Epithelial cell of proximal tubule (primary cell): ENCODE results near the gene SNX2. TPM values are rescaled to one million over a fixed set of nuclear protein-coding genes. Genes with fewer than 3 reads are reported as not detected.

ENCODE experiments used
- DNase-seq: peaks from one replicate; pipeline ENCODE4 v3.0.0-alpha.2; 2011; ENCODE audit warnings: low read depth
- H3K4me3 ChIP-seq: 2 replicates; pipeline ENCODE4 v1.5.1; 2011; ENCODE audit warnings: low read depth, mild to moderate bottlenecking, low read length
- total RNA-seq: library from RNA; depleted of rRNA; stranded (reverse); fragments of >200 nt; gene quantifications from 2 replicates; pipeline ENCODE4 v1.2.3, GENCODE V29; 2015
- TF ChIP-seq, protein P1 (sequence below): conservative IDR thresholded peaks from 2 replicates; pipeline ENCODE4 v1.5.1; 2012; ENCODE audit warnings: low read depth, mild to moderate bottlenecking, low read length

The SNX2 gene
- total RNA-seq, 1 donor from 2014 or later, result 34.0 TPM

DNA sequence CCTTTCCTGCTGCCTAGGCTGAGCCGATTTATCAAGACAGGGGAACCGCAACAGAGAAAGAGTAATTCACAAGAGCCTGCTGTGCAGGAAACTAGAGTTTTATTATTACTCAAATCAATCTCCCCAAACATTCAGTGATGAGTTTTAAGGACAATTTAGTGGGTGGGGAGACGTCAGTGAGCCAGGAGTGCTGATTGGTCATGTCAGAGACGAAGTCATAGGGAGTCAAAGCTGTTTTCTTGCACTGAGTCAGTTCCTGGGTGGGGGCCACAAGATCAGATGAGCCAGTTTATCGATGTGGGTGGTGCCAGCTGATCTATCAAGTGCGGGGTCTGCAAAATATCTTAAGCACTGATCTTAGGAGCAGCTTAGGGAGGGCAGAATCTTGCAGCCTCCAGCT lies 89.5 kb downstream of the SNX2 start:
- TF ChIP-seq, protein P1, sequence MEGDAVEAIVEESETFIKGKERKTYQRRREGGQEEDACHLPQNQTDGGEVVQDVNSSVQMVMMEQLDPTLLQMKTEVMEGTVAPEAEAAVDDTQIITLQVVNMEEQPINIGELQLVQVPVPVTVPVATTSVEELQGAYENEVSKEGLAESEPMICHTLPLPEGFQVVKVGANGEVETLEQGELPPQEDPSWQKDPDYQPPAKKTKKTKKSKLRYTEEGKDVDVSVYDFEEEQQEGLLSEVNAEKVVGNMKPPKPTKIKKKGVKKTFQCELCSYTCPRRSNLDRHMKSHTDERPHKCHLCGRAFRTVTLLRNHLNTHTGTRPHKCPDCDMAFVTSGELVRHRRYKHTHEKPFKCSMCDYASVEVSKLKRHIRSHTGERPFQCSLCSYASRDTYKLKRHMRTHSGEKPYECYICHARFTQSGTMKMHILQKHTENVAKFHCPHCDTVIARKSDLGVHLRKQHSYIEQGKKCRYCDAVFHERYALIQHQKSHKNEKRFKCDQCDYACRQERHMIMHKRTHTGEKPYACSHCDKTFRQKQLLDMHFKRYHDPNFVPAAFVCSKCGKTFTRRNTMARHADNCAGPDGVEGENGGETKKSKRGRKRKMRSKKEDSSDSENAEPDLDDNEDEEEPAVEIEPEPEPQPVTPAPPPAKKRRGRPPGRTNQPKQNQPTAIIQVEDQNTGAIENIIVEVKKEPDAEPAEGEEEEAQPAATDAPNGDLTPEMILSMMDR, result no peak
- DNase-seq, result no peak
- H3K4me3 ChIP-seq, result no peak overlapping the region

DNA sequence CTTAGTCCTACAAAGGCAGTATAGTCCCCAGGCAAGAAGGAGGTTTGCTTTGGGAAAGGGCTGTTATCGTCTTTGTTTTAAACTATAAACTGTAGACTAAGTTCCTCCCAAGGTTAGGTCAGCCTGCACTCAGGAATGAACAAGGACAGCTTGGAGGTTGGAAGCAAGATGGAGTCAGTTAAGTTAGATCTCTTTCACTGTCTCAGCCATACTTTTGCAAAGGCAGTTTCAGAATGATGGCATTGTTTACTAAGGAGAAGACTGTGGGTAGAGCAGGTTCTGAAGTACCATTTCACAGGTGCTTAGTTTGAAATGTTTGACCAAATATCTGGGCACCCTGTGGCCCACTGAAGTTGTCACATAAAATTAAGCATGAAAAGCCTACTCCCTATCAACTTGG lies 90.0 kb downstream of the SNX2 start:
- DNase-seq, result no peak
- TF ChIP-seq, protein P1, result no peak
- no peak overlapping the region for H3K4me3 ChIP-seq

DNA sequence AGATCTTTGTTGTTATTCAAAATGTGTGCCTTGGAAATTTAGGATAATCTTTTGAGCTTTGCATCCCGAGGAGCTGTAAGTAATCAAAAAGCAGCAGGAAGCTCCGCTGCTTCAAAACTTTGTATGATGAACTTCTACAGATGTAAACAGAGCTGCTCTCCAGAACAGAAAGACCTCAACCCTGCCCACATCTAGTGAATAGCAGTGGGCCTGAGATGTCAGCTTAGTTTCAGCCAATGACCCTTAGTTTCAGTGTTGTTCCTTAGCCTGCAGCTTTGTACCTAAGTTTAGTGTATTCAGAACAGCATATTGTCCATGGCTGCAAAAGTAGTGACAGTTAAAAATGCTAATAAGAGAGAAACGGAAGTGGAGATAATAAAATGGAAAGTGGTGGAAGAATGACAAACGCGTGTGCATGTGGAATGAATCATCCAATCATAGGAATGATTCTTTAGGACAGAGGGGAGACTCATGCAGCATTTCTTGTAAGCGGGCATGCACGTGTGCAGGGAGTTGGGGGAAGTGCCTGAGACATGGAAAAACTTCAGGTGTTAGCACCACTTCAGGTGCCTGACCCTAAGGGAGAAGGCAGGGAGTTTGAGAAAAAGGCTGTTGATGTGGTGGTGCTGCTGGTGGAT lies 95.5 kb downstream of the SNX2 start:
- DNase-seq, result no peak
- H3K4me3 ChIP-seq, result no peak overlapping the region
- TF ChIP-seq, protein P1, result no peak

DNA sequence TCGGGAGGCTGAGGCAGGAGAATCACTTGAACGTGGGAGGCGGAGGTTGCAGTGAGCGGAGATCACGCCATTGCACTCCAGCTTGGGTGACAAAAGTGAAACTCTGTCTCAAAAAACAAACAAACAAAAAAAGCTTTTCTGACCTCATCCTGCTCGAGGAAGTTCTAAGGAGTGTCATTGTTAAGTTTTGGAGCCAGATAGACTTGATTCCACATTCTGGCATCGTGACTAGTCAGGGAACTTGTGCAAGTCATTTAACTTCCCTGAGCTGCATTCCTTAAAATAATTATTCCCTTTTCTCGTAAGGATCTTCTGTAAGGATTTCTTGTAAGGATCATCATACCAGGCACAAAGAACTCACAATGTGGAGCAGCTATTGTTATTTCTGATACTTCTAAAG lies 96.8 kb downstream of the SNX2 start:
- no peak overlapping the region for H3K4me3 ChIP-seq
- TF ChIP-seq, protein P1, result no peak
- DNase-seq, result no peak

DNA sequence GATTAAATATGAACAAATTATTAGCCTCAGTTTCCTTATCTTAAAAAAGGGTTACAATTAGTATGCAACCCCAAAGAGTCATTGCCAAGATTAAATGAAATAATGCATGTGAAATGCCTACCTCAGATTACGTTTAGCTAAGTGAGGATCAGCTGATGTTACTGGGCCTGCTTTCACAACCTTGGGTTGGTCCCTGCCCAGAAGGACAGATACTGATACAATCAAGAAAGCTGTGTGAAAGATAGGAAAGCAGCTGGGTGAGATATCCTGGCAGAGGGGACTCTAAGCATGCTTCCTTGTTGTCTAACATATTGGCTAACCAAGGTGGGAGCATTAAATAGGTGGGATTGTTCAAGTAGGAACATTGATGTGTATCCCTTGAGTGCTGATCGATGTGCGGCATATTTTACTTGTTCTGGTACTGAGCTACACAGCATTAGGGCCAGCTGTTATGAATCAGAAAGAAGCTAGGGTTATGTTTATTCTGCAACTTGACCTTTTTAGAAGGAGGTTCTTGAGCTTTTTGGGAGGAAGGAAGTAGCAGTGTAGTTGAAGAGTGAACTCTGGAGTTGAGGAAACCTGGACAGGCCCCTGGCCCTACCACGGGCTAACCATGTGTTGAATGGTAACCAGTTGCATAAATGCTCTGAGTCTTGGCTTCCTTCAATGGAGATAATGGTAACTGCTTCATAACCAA lies 99.4 kb downstream of the SNX2 start:
- H3K4me3 ChIP-seq, result no peak overlapping the region
- TF ChIP-seq, protein P1, result no peak
- DNase-seq, result no peak

DNA sequence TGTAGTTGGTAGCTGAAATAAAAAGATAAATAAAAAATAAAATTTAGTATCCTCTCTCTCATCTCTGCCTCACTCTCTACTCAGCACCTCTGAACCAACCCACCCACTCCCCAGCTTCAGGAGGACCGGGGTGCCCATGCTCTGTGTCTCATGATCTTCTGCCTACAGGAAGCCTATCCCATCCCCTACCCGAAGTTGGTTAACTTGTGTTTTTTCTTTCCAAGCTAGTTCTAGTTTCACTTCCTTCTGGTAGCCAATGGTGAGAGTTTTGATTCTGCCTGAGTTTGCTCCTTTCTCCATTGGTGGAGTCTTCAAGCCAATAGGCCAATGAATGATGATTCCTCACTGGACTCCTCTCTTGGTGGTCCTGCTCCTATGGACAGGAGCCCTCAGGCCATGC lies 102.6 kb downstream of the SNX2 start:
- H3K4me3 ChIP-seq, result no peak overlapping the region
- DNase-seq, result no peak
- TF ChIP-seq, protein P1, result no peak

DNA sequence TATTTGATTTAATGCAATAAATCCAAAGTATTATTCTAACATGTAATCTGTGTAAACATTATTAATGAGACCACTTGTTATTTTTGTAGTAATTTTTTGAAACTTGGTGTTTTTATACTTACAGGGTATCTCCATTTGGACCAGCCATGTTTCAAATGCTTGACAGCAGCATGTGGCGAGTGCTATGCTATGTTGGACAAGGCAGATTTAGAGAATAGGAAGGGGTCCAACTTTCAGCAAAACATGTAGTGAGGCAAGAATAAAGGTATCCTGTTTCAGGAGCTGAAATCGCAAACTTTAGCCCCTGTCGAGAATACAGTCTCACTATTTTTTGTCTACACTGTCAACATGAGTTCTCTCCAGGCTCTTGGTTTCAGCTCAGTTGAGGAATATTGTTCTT lies 104.2 kb downstream of the SNX2 start:
- TF ChIP-seq, protein P1, result no peak
- H3K4me3 ChIP-seq, result no peak overlapping the region
- DNase-seq, result no peak
